Gastrocnemius medialis (tissue), 4 donors: ENCODE measurements around the gene BORCS6. TPM values are rescaled to one million over a fixed set of nuclear protein-coding genes. Genes with fewer than 3 reads are reported as not detected.

Experiments used
- ATAC-seq, 2 donors: fragments of 150-250 bp; one replicate each; pipeline ENCODE4 v1.9.1; 2016
- DNase-seq, 2 donors: peaks; one replicate each; pipeline ENCODE4 v3.0.0-alpha.2; 2019
- H3K27ac ChIP-seq, 4 donors: fragments of 200-600 bp; sonication (generic); 1 replicate in 1 of 4; 2 replicates in 3 of 4; pipeline ENCODE4 v1.5.1; 2016 to 2018; ENCODE audit warnings: mild to moderate bottlenecking in 2 of 4, moderate library complexity in 1 of 4
- H3K27me3 ChIP-seq, 3 donors: fragments of 200-600 bp; sonication (generic) in 2 of 3; 1 replicate in 1 of 3; 2 replicates in 2 of 3; pipeline versions ENCODE4 v1.5.1 to v1.6.0; 2016 to 2019; ENCODE audit warnings: mild to moderate bottlenecking in 1 of 3, moderate library complexity in 1 of 3
- H3K36me3 ChIP-seq, 2 donors: fragments of 200-600 bp; sonication (generic) in 1 of 2; one replicate each; pipeline ENCODE4 v1.5.1; 2017 to 2018
- H3K4me1 ChIP-seq, 2 donors: fragments of 200-600 bp; sonication (generic) in 1 of 2; one replicate each; pipeline ENCODE4 v1.5.1; 2016 to 2017; ENCODE audit warnings: mild to moderate bottlenecking in 2 of 2
- H3K4me3 ChIP-seq, 4 donors: fragments of 200-600 bp; sonication (generic) in 3 of 4; 1 replicate in 1 of 4; 2 replicates in 3 of 4; pipeline ENCODE4 v1.5.1; 2016 to 2019; ENCODE audit warnings: mild to moderate bottlenecking in 2 of 4
- H3K9me3 ChIP-seq, 3 donors: fragments of 200-600 bp; sonication (generic) in 2 of 3; 1 replicate in 1 of 3; 2 replicates in 2 of 3; pipeline ENCODE4 v1.5.1; 2016 to 2019
- POLR2A ChIP-seq, 2 donors: fragments of 450-650 bp; IDR thresholded peaks; one replicate each; pipeline ENCODE4 v1.6.1; 2017; ENCODE audit warnings: antibody characterized with exemption in 2 of 2, mild to moderate bottlenecking in 2 of 2, moderate library complexity in 2 of 2
- in situ Hi-C, 4 donors: fragments of 200-750 bp; cut with MboI; loops; one replicate each; pipeline versions ENCODE4 v1.15.0 to v1.8.0; 2017; ENCODE audit warnings: low sequenced_read_pairs in 4 of 4
- intact Hi-C: fragments of 100-400 bp; cut with DNase I; formaldehyde crosslinking; loops from one replicate; pipeline ENCODE4 v1.15.1; 2023; ENCODE audit warnings: low total_unique reads
- total RNA-seq, 4 donors: library from RNA; depleted of rRNA; stranded (reverse); fragments of >200 nt; gene quantifications; one replicate each; pipeline versions ENCODE4 v1.1.0 to v1.2.3, GENCODE V29; 2016
- TF ChIP-seq, protein P1 (sequence below), 5 experiments: fragments of 450-650 bp in 3 of 5; fragments of 200-600 bp in 2 of 5; sonication (generic) in 2 of 5; IDR thresholded peaks in 4 of 5; conservative IDR thresholded peaks in 1 of 5; 1 replicate in 4 of 5; 2 replicates in 1 of 5; pipeline ENCODE4 v1.5.1; 2016 to 2019; ENCODE audit warnings: antibody characterized with exemption in 5 of 5, mild to moderate bottlenecking in 3 of 5, moderate library complexity in 3 of 5

The BORCS6 gene
- total RNA-seq, 4 donors from 2014 or later = 16.2 to 34.5 (median 26.2) TPM

DNA sequence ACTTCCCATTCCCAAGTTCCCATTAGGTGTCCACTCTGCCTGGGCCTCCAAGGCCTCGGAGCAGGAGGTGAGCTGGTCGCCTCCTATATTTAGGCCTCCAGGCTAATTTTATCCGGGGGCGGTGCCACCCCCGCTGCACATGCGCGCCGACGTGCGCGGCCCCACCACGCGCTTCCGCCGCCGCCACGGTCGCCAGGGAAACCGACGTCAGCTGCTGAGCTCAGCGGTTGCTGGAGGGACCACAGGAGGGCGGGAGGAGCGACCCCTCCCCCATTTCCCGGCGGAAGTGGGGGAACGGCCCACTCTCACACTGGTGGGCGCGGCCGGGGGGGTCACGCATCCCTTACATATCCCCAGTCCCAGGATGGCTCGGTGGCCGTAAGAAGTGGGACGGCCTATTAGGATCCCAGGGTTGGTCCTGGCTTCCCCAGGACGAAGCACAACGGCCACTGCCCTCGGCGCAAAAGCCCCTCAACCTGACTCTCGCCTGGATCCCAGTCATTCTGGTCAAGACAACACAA lies 38.8 kb downstream of the BORCS6 start:
- Histone ChIP-seq H3K4me1 (peaks cover 51 to 53% of the 10 kb centered on the region in 2 donors), H3K27ac (peak overlapping the region; percentile 98 to 100 (median 100)), H3K9me3 (no peaks in the 10 kb centered on the region), H3K4me3 (peak overlapping the region; percentile 69 to 97 (median 84)), H3K27me3 (no peaks in the 10 kb centered on the region), H3K36me3 (peaks cover 14 to 61% of the 10 kb centered on the region in 2 donors)
- ATAC-seq = peak; percentile 31 to 35
- intact Hi-C loops (loop anchor here (5.0 to 10.0 kb wide), 4 partner anchors 309 to 909 kb away; partner anchors contain the start of genes CD68, GABARAP and SLC2A4), in situ Hi-C loops (loop anchor here in 1 of 4 donors (5.0 kb wide), 1 partner anchor 309 kb away; no protein-coding TSS in a partner anchor)
- peak; percentile 92 to 94 for DNase-seq
- TF ChIP-seq, protein P1, sequence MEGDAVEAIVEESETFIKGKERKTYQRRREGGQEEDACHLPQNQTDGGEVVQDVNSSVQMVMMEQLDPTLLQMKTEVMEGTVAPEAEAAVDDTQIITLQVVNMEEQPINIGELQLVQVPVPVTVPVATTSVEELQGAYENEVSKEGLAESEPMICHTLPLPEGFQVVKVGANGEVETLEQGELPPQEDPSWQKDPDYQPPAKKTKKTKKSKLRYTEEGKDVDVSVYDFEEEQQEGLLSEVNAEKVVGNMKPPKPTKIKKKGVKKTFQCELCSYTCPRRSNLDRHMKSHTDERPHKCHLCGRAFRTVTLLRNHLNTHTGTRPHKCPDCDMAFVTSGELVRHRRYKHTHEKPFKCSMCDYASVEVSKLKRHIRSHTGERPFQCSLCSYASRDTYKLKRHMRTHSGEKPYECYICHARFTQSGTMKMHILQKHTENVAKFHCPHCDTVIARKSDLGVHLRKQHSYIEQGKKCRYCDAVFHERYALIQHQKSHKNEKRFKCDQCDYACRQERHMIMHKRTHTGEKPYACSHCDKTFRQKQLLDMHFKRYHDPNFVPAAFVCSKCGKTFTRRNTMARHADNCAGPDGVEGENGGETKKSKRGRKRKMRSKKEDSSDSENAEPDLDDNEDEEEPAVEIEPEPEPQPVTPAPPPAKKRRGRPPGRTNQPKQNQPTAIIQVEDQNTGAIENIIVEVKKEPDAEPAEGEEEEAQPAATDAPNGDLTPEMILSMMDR (IDR thresholded peaks at IDR 0.05 in 4 of 5, conservative IDR thresholded peaks at IDR 0.05 in 1 of 5) = peak in 2 of 5 experiments; percentile 21 to 26
- TF ChIP-seq POLR2A (IDR thresholded peaks at IDR 0.05) = peak; percentile 91 to 95

DNA sequence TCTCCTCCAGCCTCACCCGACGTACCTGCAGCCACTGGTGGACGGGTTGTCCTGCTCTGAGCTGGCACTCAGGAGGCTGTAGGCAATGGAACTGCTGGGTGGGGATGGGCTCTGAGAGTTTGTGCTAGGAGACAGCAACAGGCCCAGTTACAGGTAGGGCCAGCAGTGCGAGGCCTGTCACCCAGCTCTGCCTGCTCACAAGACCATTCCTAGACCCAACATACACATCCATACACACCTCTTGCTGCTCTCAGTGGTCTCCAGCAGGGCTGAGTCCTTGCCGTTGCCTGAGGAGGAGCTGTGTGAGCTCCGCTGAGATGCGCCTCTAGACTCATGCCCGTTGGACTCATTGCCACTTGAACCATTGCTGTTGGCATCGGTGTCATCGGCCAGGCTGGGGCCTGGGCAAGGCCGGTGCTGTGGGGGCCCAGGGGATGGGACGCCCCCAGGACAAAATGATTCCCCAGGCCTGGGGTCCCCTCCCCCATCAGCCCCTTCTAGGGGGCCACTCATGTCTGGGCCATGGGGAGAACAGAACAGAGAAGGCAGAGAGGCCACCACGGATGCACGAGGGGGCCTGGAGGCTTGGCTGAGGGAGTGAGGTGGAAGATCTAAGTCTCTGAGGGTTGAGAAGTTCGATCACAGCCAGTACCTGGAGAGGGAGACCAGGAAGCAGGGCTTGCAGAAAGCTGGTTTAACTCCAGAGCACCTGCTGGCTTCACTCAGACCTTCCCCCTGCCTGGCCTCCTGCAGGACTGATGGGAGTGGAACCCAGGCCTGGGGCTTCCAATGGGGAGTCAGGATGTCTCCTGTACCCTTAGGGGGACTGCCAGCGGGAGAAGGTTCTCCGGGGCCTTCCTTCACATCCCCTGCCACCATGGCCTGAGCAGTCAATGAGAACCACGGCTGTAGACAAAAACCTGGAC lies 39.5 kb downstream of the BORCS6 start:
- intact Hi-C loops = loop anchor here (1.0 to 10.0 kb wide), 5 partner anchors 9 to 908 kb away; partner anchors contain the start of genes CD68, GABARAP and SLC2A4
- peaks cover 21 to 68% of the 10 kb centered on the region in 2 donors for H3K36me3 ChIP-seq
- H3K4me1 ChIP-seq = peaks cover 55 to 58% of the 10 kb centered on the region in 2 donors
- no peak for ATAC-seq
- in situ Hi-C loops = loop anchor here in 1 of 4 donors (5.0 kb wide), 1 partner anchor 308 kb away; no protein-coding TSS in a partner anchor
- H3K9me3 ChIP-seq = no peaks in the 10 kb centered on the region
- peak overlapping the region; percentile 98 to 100 (median 100) for H3K27ac ChIP-seq
- TF ChIP-seq, protein P1 (IDR thresholded peaks at IDR 0.05 in 4 of 5, conservative IDR thresholded peaks at IDR 0.05 in 1 of 5) = no peak
- no peak for TF ChIP-seq POLR2A (IDR thresholded peaks at IDR 0.05)
- no peaks in the 10 kb centered on the region for H3K27me3 ChIP-seq
- H3K4me3 ChIP-seq = peak overlapping the region; percentile 69 to 97 (median 84)
- DNase-seq = no peak

DNA sequence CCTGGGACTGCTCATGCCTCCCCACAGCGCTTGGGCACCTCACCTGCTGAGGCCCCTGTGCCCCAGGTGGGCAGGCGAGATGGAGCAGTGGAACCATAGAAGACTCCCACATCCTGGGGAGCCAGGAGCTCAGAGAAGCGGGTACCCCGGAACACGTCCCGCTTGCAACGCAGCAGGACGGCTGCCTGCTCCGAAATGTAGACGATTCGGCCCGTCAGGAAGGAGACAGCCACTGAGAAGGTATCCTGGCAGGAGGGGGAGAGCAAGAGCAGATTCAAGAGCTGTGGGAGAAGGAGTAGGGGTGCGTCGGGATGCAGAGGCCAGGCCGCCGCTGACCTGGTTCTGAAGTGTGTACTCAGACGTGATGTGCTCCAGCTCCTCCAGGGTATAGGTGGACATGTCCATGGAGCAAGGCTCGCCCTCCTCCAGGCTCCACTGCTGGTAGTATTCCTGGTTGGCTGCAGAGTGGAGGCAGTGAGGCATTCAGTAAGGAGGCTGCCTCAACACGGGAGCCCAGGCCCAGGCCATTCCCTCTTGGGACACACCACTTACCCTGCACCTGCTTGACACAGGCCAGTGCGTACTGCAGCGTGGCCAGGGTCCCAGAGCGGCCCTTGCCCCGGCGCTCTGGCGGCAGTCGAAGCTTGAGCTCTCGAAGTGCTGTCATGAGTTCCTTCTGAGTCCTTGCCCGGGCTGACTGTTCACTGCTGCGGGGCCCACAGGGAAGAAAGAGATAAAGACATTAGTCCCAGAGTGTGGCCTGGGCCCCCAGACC lies 40.4 kb downstream of the BORCS6 start:
- peak overlapping the region; percentile 98 to 100 (median 100) for H3K27ac ChIP-seq
- H3K9me3 ChIP-seq = no peaks in the 10 kb centered on the region
- intact Hi-C loops (loop anchor here (1.0 to 10.0 kb wide), 5 partner anchors 8 to 907 kb away; partner anchors contain the start of genes CD68, GABARAP and SLC2A4), in situ Hi-C loops (loop anchor here in 1 of 4 donors (5.0 kb wide), 1 partner anchor 307 kb away; no protein-coding TSS in a partner anchor)
- peaks cover 55 to 58% of the 10 kb centered on the region in 2 donors for H3K4me1 ChIP-seq
- TF ChIP-seq, protein P1 (IDR thresholded peaks at IDR 0.05 in 4 of 5, conservative IDR thresholded peaks at IDR 0.05 in 1 of 5) = no peak
- TF ChIP-seq POLR2A (IDR thresholded peaks at IDR 0.05) = no peak
- no peaks in the 10 kb centered on the region for H3K27me3 ChIP-seq
- H3K36me3 ChIP-seq = peaks cover 21 to 77% of the 10 kb centered on the region in 2 donors
- H3K4me3 ChIP-seq = peak overlapping the region in 3 of 4 donors; percentile 72 to 97 (median 97)
- no peak for ATAC-seq
- DNase-seq = no peak

DNA sequence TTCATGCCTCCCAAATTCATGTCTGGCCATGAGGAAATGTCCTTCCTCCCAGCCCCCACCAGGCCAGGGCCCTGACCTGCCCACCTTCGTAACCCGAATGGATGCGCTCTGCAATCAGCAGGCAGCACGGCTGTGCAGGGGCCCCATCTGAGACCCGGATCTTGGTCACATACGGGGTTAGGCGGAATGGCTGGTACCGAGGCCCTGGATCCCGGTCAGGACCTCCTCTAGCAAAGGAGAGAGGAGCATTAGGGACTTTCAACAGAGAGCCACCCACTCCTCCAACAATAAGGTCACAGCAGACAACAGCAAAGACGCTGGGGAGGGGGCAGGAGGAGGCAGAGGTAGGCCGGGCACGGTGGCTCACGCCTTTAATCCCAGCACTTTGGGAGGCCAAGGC lies 41.4 kb downstream of the BORCS6 start:
- Histone ChIP-seq H3K4me1 (peaks cover 50 to 62% of the 10 kb centered on the region in 2 donors), H3K4me3 (peak overlapping the region in 1 of 4 donors; percentile 6), H3K9me3 (no peaks in the 10 kb centered on the region), H3K27me3 (no peaks in the 10 kb centered on the region), H3K27ac (peak overlapping the region; percentile 98 to 100 (median 100)), H3K36me3 (peaks cover 21 to 87% of the 10 kb centered on the region in 2 donors)
- DNase-seq (no peak), ATAC-seq (no peak)
- intact Hi-C loops (no loop called here), in situ Hi-C loops (no loop called here)
- TF ChIP-seq, protein P1 (IDR thresholded peaks at IDR 0.05 in 4 of 5, conservative IDR thresholded peaks at IDR 0.05 in 1 of 5) = no peak
- TF ChIP-seq POLR2A (IDR thresholded peaks at IDR 0.05) = no peak
